Erythroblast (primary cell): Measurements from ENCODE around the gene ITGAD.

Experiments
- GATA1 ChIP-seq: IDR thresholded peaks from 2 replicates; pipeline ENCODE4 v1.6.1; 2011; ENCODE audit warnings: low read depth, mild to moderate bottlenecking, control low read depth, low read length, moderate library complexity
- POLR2A ChIP-seq: IDR thresholded peaks from 2 replicates; pipeline ENCODE4 v1.6.1; 2011; ENCODE audit warnings: mild to moderate bottlenecking, low read length

DNA sequence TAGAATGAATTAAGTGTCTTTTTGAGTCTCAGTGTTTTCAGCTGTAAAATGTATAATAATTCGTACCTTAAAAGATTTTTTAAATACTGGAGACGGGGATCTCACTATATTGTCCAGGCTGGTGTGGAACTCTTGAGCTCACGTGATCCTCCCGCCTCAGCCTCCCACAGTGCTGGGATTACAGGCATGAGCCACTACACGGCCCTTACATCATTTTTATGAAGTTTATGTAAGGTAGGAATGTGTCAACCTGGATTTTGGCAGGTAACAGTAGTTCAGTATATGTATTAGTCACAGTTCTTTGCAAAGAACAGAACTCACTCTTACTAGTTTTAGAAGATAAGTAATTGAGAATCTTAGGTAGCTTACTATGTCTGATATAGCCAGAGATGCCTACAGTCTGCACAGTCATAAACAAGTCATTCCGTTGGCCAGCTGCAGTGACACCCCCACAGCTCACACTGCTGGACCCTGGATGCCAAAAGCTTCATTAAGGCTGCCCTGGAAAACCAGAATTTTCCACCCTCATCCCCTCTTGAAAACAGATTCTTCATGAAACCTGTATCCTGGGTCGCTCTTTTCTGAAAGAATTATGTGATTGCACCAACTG lies 35.6 kb downstream of the ITGAD start:
- TF ChIP-seq POLR2A: no peak
- no peak for TF ChIP-seq GATA1
